Panc1 (cell line): Measurements from ENCODE around the gene CENPS. TPM values are rescaled to one million over a fixed set of nuclear protein-coding genes. Genes with fewer than 3 reads are reported as not detected.

Source experiments
- ATAC-seq: fragments of 200-7000 bp; cut with Tn5 transposase; 2 replicates; pipeline ENCODE4 v1.9.1; 2020; ENCODE audit warnings: mild to moderate bottlenecking, moderate library complexity
- BruUV-seq: library from RNA; stranded (reverse); fragments of 400-500 nt; replicated peaks from 2 replicates; lab custom pipeline; 2021; lab: Mats Ljungman, UMichigan
- CTCF ChIA-PET: fragments of 300-600 bp; sonication (Branson Sonifier 250); formaldehyde crosslinking; loops from one replicate; lab custom pipeline; 2022; ENCODE audit warnings: antibody characterized with exemption; lab: Charles Lee
- POLR2A ChIA-PET: fragments of 300-600 bp; sonication (Branson Sonifier 250); formaldehyde crosslinking; loops from one replicate; lab custom pipeline; 2022; ENCODE audit warnings: antibody characterized with exemption; lab: Charles Lee
- DNase-seq: peaks from one replicate; pipeline ENCODE4 v3.0.0-alpha.2; 2010; ENCODE audit warnings: low read depth, low spot score
- H3K27ac ChIP-seq: 2 replicates; pipeline ENCODE4 v1.5.1; 2011; ENCODE audit warnings: mild to moderate bottlenecking, low read length, inconsistent platforms
- H3K27me3 ChIP-seq: fragments of 200-500 bp; sonication (Bioruptor generic); 2 replicates; pipeline ENCODE4 v1.6.0; 2014; ENCODE audit warnings: low read length, inconsistent platforms; ENCODE audit not compliant: control insufficient read depth, insufficient read depth
- H3K36me3 ChIP-seq: fragments of 200-500 bp; sonication (Bioruptor generic); 2 replicates; pipeline ENCODE4 v1.5.1; 2014; ENCODE audit warnings: inconsistent platforms, mild to moderate bottlenecking, low read length, moderate library complexity; ENCODE audit not compliant: control insufficient read depth, insufficient read depth
- H3K4me1 ChIP-seq: 2 replicates; pipeline ENCODE4 v1.5.1; 2011; ENCODE audit warnings: inconsistent platforms, mild to moderate bottlenecking, low read length, moderate library complexity; ENCODE audit not compliant: control insufficient read depth, insufficient read depth
- H3K4me3 ChIP-seq, 2 experiments: 2 replicates each; pipeline ENCODE4 v1.5.1; 2011 to 2012; ENCODE audit warnings: low read depth in 2 of 2, low read length in 2 of 2, mild to moderate bottlenecking in 2 of 2, inconsistent platforms in 1 of 2, moderate library complexity in 1 of 2
- H3K9me3 ChIP-seq: fragments of 200-500 bp; sonication (Bioruptor generic); 2 replicates; pipeline ENCODE4 v1.5.1; 2014; ENCODE audit warnings: low read depth, mild to moderate bottlenecking, inconsistent platforms, low read length, moderate library complexity; ENCODE audit not compliant: control insufficient read depth, insufficient read depth
- CTCF ChIP-seq: fragments of 450-650 bp; IDR thresholded peaks from 2 replicates; pipeline ENCODE4 v1.5.1; 2017; ENCODE audit warnings: mild to moderate bottlenecking
- POLR2AphosphoS5 ChIP-seq: IDR thresholded peaks from 2 replicates; pipeline ENCODE4 v1.6.1; 2012; ENCODE audit warnings: mild to moderate bottlenecking, low read depth, low read length, moderate library complexity
- REST ChIP-seq, 2 experiments: IDR thresholded peaks; 2 replicates each; pipeline ENCODE4 v1.6.1; 2011 to 2012; ENCODE audit warnings: low read depth in 2 of 2, control low read depth in 1 of 2, low read length in 1 of 2, mild to moderate bottlenecking in 1 of 2, moderate library complexity in 1 of 2; ENCODE audit not compliant: insufficient read depth in 1 of 2
- SIN3A ChIP-seq: IDR thresholded peaks from 2 replicates; pipeline ENCODE4 v1.6.1; 2012; ENCODE audit warnings: low read depth, mild to moderate bottlenecking, low read length, moderate library complexity, borderline replicate concordance; ENCODE audit not compliant: insufficient read depth
- TCF7L2 ChIP-seq: IDR thresholded peaks from 2 replicates; pipeline ENCODE4 v1.6.1; 2011; ENCODE audit warnings: mild to moderate bottlenecking, low read depth, low read length, inconsistent platforms
- in situ Hi-C: cut with HindIII; loops from 2 replicates; pipeline ENCODE4 v1.10.0; 2016; ENCODE audit warnings: low sequenced_read_pairs, low pct_unique_long_range_greater_than_20kb
- intact Hi-C: fragments of 100-400 bp; cut with micrococcal nuclease; formaldehyde crosslinking; loops from one replicate; pipeline ENCODE4 v1.10.0; 2022; ENCODE audit not compliant: unreplicated experiment
- total RNA-seq: library from RNA; stranded (reverse); gene quantifications from one replicate; pipeline ENCODE4 v1.2.1, GENCODE V29; 2021; ENCODE audit not compliant: unreplicated experiment

CENPS gene
- total RNA-seq, 1 experiment from 2014 or later = 40.8 TPM

- intact Hi-C loops = no loop called here
- Histone ChIP-seq H3K9me3 (no peaks in the 10 kb centered on the region), H3K4me1 (no peaks in the 10 kb centered on the region), H3K4me3 (no peak overlapping the region), H3K27me3 (no peaks in the 10 kb centered on the region), H3K36me3 (peaks cover 5% of the 10 kb centered on the region; the same call in 1 of the 2 replicates), H3K27ac (no peak overlapping the region)
- no TSS peak for BruUV-seq
- DNase-seq (no peak), ATAC-seq (no peak)
- ChIA-PET POLR2A (interaction anchor here (0.7 kb wide), 1 partner anchor 675 kb away, joined by 5 read pairs; no protein-coding TSS in a partner anchor), CTCF (interaction anchor here (0.6 kb wide), 1 partner anchor 821 kb away, joined by 4 read pairs; no protein-coding TSS in a partner anchor)
- no peak for TF ChIP-seq REST (IDR thresholded peaks at IDR 0.05; ENCODE audit: insufficient read depth in 1 of 2, low read depth in 2 of 2, low read length in 1 of 2)
- TF ChIP-seq POLR2AphosphoS5 = 0 out of 2 replicates have a peak, but pooled peaks have one; percentile 39
- in situ Hi-C loops = no loop called here
Observed at GRCh38 chr1:10457875-10458274, 27.6 kb downstream of the CENPS start.

GRCh38 chr1:10459184-10459583 is 29.0 kb downstream of the CENPS start:
- ChIA-PET CTCF (no interaction called here), POLR2A (no interaction called here)
- Histone ChIP-seq H3K4me3 (no peak overlapping the region), H3K4me1 (no peaks in the 10 kb centered on the region), H3K27me3 (no peaks in the 10 kb centered on the region), H3K9me3 (no peaks in the 10 kb centered on the region), H3K27ac (no peak overlapping the region), H3K36me3 (peaks cover 7% of the 10 kb centered on the region; the same call in 1 of the 2 replicates)
- BruUV-seq = TSS peak; percentile 66
- intact Hi-C loops (no loop called here), in situ Hi-C loops (no loop called here)
- DNase-seq = no peak
- no peak for ATAC-seq
- TF ChIP-seq TCF7L2 (no peak), REST (IDR thresholded peaks at IDR 0.05; ENCODE audit: insufficient read depth in 1 of 2, low read depth in 2 of 2, low read length in 1 of 2) (no peak), POLR2AphosphoS5 (no peak), CTCF (no peak), SIN3A (no peak)
